Kidney (tissue), 14 donors: ENCODE results near the gene ANO2. TPM values are rescaled to one million over a fixed set of nuclear protein-coding genes. Genes with fewer than 3 reads are reported as not detected.
A peak's percentile ranks its signal among the peaks of the same experiment; 100 is the strongest.

ENCODE experiments used
- DNase-seq, 5 donors: peaks; one replicate each; pipeline ENCODE4 v3.0.0-alpha.2; 2013 to 2020
- FAIRE-seq: peaks from 2 replicates; lab custom pipeline; 2012; peaks lifted over from hg19 to GRCh38; lab: Jason Lieb, UNC
- H3K27ac ChIP-seq, 2 donors: one replicate each; pipeline ENCODE4 v1.7.0; 2013; ENCODE audit warnings: low read depth in 2 of 2, low read length in 2 of 2, inconsistent platforms in 1 of 2
- H3K27me3 ChIP-seq: one replicate; pipeline ENCODE4 v1.7.1; 2013; ENCODE audit warnings: low read length, inconsistent platforms; ENCODE audit not compliant: control insufficient read depth, insufficient read depth
- H3K36me3 ChIP-seq, 3 donors: one replicate each; pipeline versions ENCODE4 v1.7.0 to v1.7.1; 2013; ENCODE audit warnings: low read length in 3 of 3, control low read depth in 1 of 3, inconsistent platforms in 1 of 3; ENCODE audit not compliant: insufficient read depth in 3 of 3, control insufficient read depth in 2 of 3
- H3K4me1 ChIP-seq, 3 donors: one replicate each; pipeline versions ENCODE4 v1.7.0 to v1.7.1; 2013; ENCODE audit warnings: low read length in 3 of 3, inconsistent platforms in 1 of 3, low read depth in 1 of 3; ENCODE audit not compliant: control insufficient read depth in 2 of 3, insufficient read depth in 2 of 3
- H3K4me3 ChIP-seq, 3 donors: one replicate each; pipeline versions ENCODE4 v1.7.0 to v1.8.1; 2013; ENCODE audit warnings: low read length in 3 of 3, control low read depth in 1 of 3, inconsistent platforms in 1 of 3
- H3K9ac ChIP-seq, 3 donors: one replicate each; pipeline versions ENCODE4 v1.7.0 to v1.7.1; 2013; ENCODE audit warnings: low read length in 3 of 3, control low read depth in 1 of 3, inconsistent platforms in 1 of 3
- H3K9me3 ChIP-seq, 3 donors: one replicate each; pipeline versions ENCODE4 v1.7.0 to v1.7.1; 2013; ENCODE audit warnings: low read length in 3 of 3, control low read depth in 1 of 3, inconsistent platforms in 1 of 3; ENCODE audit not compliant: control insufficient read depth in 2 of 3, insufficient read depth in 1 of 3
- intact Hi-C: fragments of 100-400 bp; cut with DNase I; formaldehyde crosslinking; loops from one replicate; pipeline ENCODE4 v1.11.1; 2022
- polyA plus RNA-seq: library from polyadenylated mRNA; stranded (reverse); fragments of 350-450 nt; fragmentation: Illumina TruSeq; extraction: RNeasy Lipid Tissue Mini Kit (QIAGEN cat#74804); gene quantifications from one replicate; pipeline ENCODE4 v1.2.3, GENCODE V29; 2014; ENCODE audit warnings: low read depth, low replicate concordance; ENCODE audit not compliant: insufficient read depth
- total RNA-seq: library from RNA; stranded (reverse); fragmentation: NEBNext Ultra II Directional; extraction: Animal tissue kit (Norgen Biotek cat#: 25700); gene quantifications from one replicate; pipeline ENCODE4 v1.2.1, GENCODE V29; 2021
- TF ChIP-seq, protein P1 (sequence below): IDR thresholded peaks from 3 replicates; pipeline ENCODE4 v1.5.1; 2012; ENCODE audit warnings: mild to moderate bottlenecking, moderate library complexity, borderline replicate concordance; ENCODE audit not compliant: insufficient read depth; ENCODE audit errors: extremely low read depth
- donor health status: control.
- donor health status: control.
- donor health status: control.
- donor health status: control.
- donor health status: control.
- donor health status: DM: yes; HTN: yes; CAD: no.
- donor health status: Normal renal cell carcinoma (clear cell type).

The ANO2 gene
- total and polyA plus RNA-seq, 2 donors from 2014 or later, result 0.34 to 4.4 TPM

DNA sequence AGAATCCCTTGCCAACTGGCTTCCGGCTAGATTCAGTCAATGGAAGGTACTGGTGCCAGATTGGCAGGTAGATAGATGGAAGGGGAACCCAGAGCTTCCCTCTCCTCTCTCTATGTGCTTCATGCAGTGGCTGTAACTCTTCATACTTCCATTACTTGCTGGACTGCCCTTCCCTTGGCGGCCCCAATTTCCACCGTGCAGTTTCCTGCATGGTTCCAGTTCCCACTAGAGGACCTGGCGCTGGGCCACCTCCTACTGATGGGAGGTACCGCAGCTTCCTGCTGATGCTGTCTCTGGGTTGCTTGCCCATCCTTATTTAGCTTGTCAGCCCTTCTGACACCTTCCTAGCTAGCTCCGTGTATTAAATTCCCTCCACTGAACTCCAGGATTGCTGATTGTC, 226.4 kb downstream of the ANO2 start:
- no peak overlapping the region for H3K27ac ChIP-seq
- DNase-seq (no peak), FAIRE-seq (no peak)
- no peaks in the 10 kb centered on the region for H3K27me3 ChIP-seq
- intact Hi-C loops, result no loop called here
- H3K4me1 ChIP-seq, result peaks cover 0 to 2% (median 0%) of the 10 kb centered on the region in 3 donors
- TF ChIP-seq, protein P1, sequence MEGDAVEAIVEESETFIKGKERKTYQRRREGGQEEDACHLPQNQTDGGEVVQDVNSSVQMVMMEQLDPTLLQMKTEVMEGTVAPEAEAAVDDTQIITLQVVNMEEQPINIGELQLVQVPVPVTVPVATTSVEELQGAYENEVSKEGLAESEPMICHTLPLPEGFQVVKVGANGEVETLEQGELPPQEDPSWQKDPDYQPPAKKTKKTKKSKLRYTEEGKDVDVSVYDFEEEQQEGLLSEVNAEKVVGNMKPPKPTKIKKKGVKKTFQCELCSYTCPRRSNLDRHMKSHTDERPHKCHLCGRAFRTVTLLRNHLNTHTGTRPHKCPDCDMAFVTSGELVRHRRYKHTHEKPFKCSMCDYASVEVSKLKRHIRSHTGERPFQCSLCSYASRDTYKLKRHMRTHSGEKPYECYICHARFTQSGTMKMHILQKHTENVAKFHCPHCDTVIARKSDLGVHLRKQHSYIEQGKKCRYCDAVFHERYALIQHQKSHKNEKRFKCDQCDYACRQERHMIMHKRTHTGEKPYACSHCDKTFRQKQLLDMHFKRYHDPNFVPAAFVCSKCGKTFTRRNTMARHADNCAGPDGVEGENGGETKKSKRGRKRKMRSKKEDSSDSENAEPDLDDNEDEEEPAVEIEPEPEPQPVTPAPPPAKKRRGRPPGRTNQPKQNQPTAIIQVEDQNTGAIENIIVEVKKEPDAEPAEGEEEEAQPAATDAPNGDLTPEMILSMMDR, result no peak
- no peaks in the 10 kb centered on the region for H3K36me3 ChIP-seq
- H3K9ac ChIP-seq, result no peak overlapping the region
- H3K9me3 ChIP-seq, result no peaks in the 10 kb centered on the region
- H3K4me3 ChIP-seq, result no peak overlapping the region

DNA sequence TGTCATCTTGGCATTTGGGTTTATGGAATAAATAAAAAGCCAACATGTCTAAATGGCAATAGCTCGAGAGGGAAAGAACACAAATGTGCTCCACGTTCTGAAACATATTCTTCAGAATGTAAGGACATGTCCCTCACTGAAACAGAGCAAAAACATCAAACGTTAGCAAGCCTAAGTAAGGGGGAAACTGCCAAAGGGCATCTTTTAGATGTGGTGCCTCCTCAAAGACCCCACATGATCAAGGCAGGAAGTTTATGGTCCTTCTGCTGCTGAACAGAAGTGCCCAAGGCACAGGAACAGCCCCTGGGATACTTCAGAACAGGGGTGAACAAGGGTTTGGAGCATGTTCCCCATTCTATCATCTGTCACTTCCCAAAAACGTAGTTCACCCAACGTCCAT, 227.0 kb downstream of the ANO2 start:
- H3K9ac ChIP-seq, result no peak overlapping the region
- H3K27ac ChIP-seq, result no peak overlapping the region
- H3K36me3 ChIP-seq, result no peaks in the 10 kb centered on the region
- peaks cover 0 to 2% (median 0%) of the 10 kb centered on the region in 3 donors for H3K4me1 ChIP-seq
- no peaks in the 10 kb centered on the region for H3K9me3 ChIP-seq
- intact Hi-C loops, result no loop called here
- FAIRE-seq (no peak), DNase-seq (no peak)
- H3K4me3 ChIP-seq, result no peak overlapping the region
- no peaks in the 10 kb centered on the region for H3K27me3 ChIP-seq
- TF ChIP-seq, protein P1, result no peak

GRCh38 chr12:5716976-5717375, 228.1 kb downstream of the ANO2 start:
- Histone ChIP-seq H3K9ac (no peak overlapping the region), H3K9me3 (no peaks in the 10 kb centered on the region), H3K27ac (no peak overlapping the region), H3K27me3 (no peaks in the 10 kb centered on the region), H3K4me1 (peaks cover 0 to 2% (median 0%) of the 10 kb centered on the region in 3 donors), H3K36me3 (no peaks in the 10 kb centered on the region), H3K4me3 (no peak overlapping the region)
- FAIRE-seq (no peak), DNase-seq (no peak)
- TF ChIP-seq, protein P1, result no peak
- intact Hi-C loops, result no loop called here

DNA sequence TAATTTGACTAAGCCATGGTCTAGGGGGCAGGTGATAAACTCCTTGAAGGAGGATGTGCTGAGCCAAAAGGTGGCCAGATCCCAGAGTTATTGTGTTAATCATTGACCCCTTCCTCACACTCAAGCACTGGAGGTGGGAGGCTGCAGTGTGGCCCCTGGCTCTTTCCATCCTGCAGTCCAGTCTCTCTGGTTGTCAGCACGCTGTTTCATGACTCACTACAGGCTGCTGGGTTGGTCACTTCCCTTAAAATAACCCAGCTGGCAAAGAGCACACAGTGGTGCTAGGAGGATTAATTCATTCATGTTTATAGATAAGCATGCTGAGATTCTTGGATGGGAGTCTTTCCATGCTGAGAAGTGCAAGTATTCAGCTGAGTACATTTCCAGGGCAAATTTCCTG, 228.9 kb downstream of the ANO2 start:
- Histone ChIP-seq H3K27ac (no peak overlapping the region), H3K36me3 (no peaks in the 10 kb centered on the region), H3K4me1 (peaks cover 0 to 2% (median 0%) of the 10 kb centered on the region in 3 donors), H3K9ac (no peak overlapping the region), H3K4me3 (no peak overlapping the region), H3K9me3 (no peaks in the 10 kb centered on the region), H3K27me3 (no peaks in the 10 kb centered on the region)
- FAIRE-seq (no peak), DNase-seq (peak in 1 of 5 donors; percentile 36)
- TF ChIP-seq, protein P1, result no peak
- intact Hi-C loops, result no loop called here
